Measurements from ENCODE around the gene VWC2L.

- no peak for TF ChIP-seq CHD1 (IDR thresholded peaks at IDR 0.05; ENCODE audit: low read depth, low read length)
- TF ChIP-seq MXI1 (IDR thresholded peaks at IDR 0.05; ENCODE audit: borderline replicate concordance, low read depth, low read length), result no peak
- TF ChIP-seq RCOR1 (IDR thresholded peaks at IDR 0.05; ENCODE audit: insufficient replicate concordance, low read length), result no peak
- TF ChIP-seq POLR2A (IDR thresholded peaks at IDR 0.05; ENCODE audit: low read depth, low read length), result no peak
- no peak for TF ChIP-seq CTCF (conservative IDR thresholded peaks at IDR 0.05; ENCODE audit: low read depth, low read length)
- TF ChIP-seq BHLHE40 (IDR thresholded peaks at IDR 0.05; ENCODE audit: low read depth, low read length), result no peak
- TF ChIP-seq NFE2L2 (IDR thresholded peaks at IDR 0.05; ENCODE audit: low read depth, low read length), result no peak
- TF ChIP-seq CEBPB (IDR thresholded peaks at IDR 0.05; ENCODE audit: low read depth, low read length), result no peak
- TF ChIP-seq MAZ (IDR thresholded peaks at IDR 0.05; ENCODE audit: borderline replicate concordance, low read depth, low read length), result no peak
These were observed 30.2 kb upstream of the VWC2L start for GRCh38 chr2:214380681-214381080.

Data from IMR-90 (cell line).